ENCODE measurements around the gene VPS13D. TPM values are rescaled to one million over a fixed set of nuclear protein-coding genes. Genes with fewer than 3 reads are reported as not detected.
A peak's percentile ranks its signal among the peaks of the same experiment; 100 is the strongest.

Gene VPS13D
- total RNA-seq, 1 experiment from 2014 or later, result 20.2 TPM

DNA sequence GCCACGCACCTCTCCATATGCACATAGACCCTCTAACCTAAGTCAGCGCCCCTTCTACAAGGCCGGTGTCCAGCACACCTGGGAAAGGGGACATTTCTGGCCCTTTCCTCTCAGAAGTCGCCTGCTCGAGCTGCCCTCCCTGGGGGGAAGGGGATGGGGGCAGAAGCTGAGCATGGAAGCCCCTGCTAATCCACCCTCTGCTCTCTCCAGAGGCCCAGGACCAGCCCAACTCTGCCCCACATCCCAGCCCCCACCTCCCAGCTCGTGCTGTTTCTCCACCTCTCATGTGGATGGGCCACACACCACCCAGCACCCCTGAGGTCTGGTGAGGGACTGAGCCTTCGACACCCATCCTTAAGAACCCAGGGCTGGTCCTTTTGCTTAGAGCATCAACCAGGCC, 48.3 kb upstream of the VPS13D start:
- no peak overlapping the region; a peak in 1 of 5 replicates for H3K4me3 Mint-ChIP-seq
- H3K9me3 ChIP-seq (ENCODE audit: control insufficient read depth, low read depth, low read length), result no peaks in the 10 kb centered on the region

More for the DNA sequence above, 48.3 kb upstream of the VPS13D start:
- Histone ChIP-seq H2BK12ac (ENCODE audit: insufficient read length, low read depth, low read length) (no peak overlapping the region), H3K14ac (ENCODE audit: insufficient read depth, low read length) (no peak overlapping the region), H3K4me1 (ENCODE audit: insufficient read depth, low read length) (no peaks in the 10 kb centered on the region; the same call in 1 of the 2 replicates), H3K23ac (ENCODE audit: insufficient read length, low read depth, low read length) (no peak overlapping the region), H4K91ac (ENCODE audit: insufficient read length, low read depth, low read length) (no peak overlapping the region), H3K56ac (ENCODE audit: insufficient read length, low read depth, low read length) (no peak overlapping the region), H3K9ac (ENCODE audit: extremely low read depth, insufficient read length, low read length) (no peak overlapping the region), H2BK120ac (ENCODE audit: low read depth, low read length, poor library complexity, severe bottlenecking) (no peak overlapping the region), H2BK20ac (ENCODE audit: low read depth, low read length, poor library complexity, severe bottlenecking) (no peak overlapping the region), H4K20me1 (ENCODE audit: control insufficient read depth, insufficient read depth, insufficient read length) (no peaks in the 10 kb centered on the region), H3K23me2 (ENCODE audit: insufficient read length, low read depth, low read length, poor library complexity, severe bottlenecking) (no peaks in the 10 kb centered on the region), H3K4me2 (ENCODE audit: insufficient read depth, insufficient read length, low read length) (no peak overlapping the region), H3K79me1 (ENCODE audit: insufficient read depth, low read depth, low read length, poor library complexity, severe bottlenecking) (no peaks in the 10 kb centered on the region), H4K5ac (ENCODE audit: insufficient read length, low read depth, low read length) (no peak overlapping the region), H2AK5ac (ENCODE audit: insufficient read length, low read length) (no peak overlapping the region), H3K4ac (ENCODE audit: low read depth, low read length) (no peak overlapping the region), H2BK5ac (ENCODE audit: insufficient read length, low read length) (no peak overlapping the region), H3K27me3 (ENCODE audit: insufficient read depth, low read length) (no peaks in the 10 kb centered on the region), H2AFZ (ENCODE audit: low read length) (no peak overlapping the region), H3T11ph (ENCODE audit: low read length) (no peak overlapping the region), H4K8ac (replicated peaks; ENCODE audit: insufficient read length, low read depth, low read length) (no peak overlapping the region), H2BK15ac (ENCODE audit: low read depth, low read length) (no peak overlapping the region), H3K18ac (ENCODE audit: insufficient read length, low read depth, low read length) (no peak overlapping the region), H3K79me2 (ENCODE audit: insufficient read depth, low read length) (no peaks in the 10 kb centered on the region), H3K27ac (ENCODE audit: insufficient read length, low read depth, low read length) (no peak overlapping the region)
- DNase-seq, result no peak
- Mint-ChIP-seq H3K27me3 (ENCODE audit: low read depth) (peaks cover 4% of the 10 kb centered on the region), H3K36me3 (ENCODE audit: insufficient read depth in 1 of 3, low read depth in 3 of 3) (peaks cover 0 to 5% (median 1%) of the 10 kb centered on the region in 3 experiments; a peak in 2 of 7 replicates), H3K27ac (peak overlapping the region in 1 of 3 experiments; percentile 70; a peak in 2 of 7 replicates), H3K4me1 (peaks cover 19 to 38% of the 10 kb centered on the region in 2 experiments), H3K9me3 (peaks cover 0 to 4% of the 10 kb centered on the region in 2 experiments; a peak in 4 of 5 replicates)
- TF ChIP-seq, protein P1, sequence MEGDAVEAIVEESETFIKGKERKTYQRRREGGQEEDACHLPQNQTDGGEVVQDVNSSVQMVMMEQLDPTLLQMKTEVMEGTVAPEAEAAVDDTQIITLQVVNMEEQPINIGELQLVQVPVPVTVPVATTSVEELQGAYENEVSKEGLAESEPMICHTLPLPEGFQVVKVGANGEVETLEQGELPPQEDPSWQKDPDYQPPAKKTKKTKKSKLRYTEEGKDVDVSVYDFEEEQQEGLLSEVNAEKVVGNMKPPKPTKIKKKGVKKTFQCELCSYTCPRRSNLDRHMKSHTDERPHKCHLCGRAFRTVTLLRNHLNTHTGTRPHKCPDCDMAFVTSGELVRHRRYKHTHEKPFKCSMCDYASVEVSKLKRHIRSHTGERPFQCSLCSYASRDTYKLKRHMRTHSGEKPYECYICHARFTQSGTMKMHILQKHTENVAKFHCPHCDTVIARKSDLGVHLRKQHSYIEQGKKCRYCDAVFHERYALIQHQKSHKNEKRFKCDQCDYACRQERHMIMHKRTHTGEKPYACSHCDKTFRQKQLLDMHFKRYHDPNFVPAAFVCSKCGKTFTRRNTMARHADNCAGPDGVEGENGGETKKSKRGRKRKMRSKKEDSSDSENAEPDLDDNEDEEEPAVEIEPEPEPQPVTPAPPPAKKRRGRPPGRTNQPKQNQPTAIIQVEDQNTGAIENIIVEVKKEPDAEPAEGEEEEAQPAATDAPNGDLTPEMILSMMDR (conservative IDR thresholded peaks at IDR 0.05), result no peak
- WGBS (ENCODE audit: extremely low coverage, insufficient read length, low lambda C conversion rate), result no CpG with 5 or more reads among the region's 7 CpGs

All from H9 (cell line).